Left ventricle myocardium inferior (tissue), 1 donor: ENCODE data around the gene KIAA1217. TPM values are rescaled to one million over a fixed set of nuclear protein-coding genes. Genes with fewer than 3 reads are reported as not detected.

Experiments
- DNase-seq: peaks from one replicate; pipeline ENCODE4 v3.0.0-alpha.2; 2020
- H3K27ac ChIP-seq: fragments of 200-600 bp; replicated peaks from 2 replicates; pipeline ENCODE4 v1.8.0; 2021
- H3K27me3 ChIP-seq: fragments of 200-600 bp; 2 replicates; pipeline ENCODE4 v1.8.0; 2021; ENCODE audit warnings: low read depth
- H3K36me3 ChIP-seq: fragments of 200-600 bp; 2 replicates; pipeline ENCODE4 v1.8.0; 2021
- H3K4me1 ChIP-seq: fragments of 200-600 bp; 2 replicates; pipeline ENCODE4 v1.8.0; 2021
- H3K4me3 ChIP-seq: fragments of 200-600 bp; 2 replicates; pipeline ENCODE4 v1.8.0; 2021; ENCODE audit warnings: mild to moderate bottlenecking, moderate library complexity
- H3K9me3 ChIP-seq: fragments of 200-600 bp; replicated peaks from 2 replicates; pipeline ENCODE4 v1.8.0; 2021
- intact Hi-C: fragments of 100-400 bp; cut with micrococcal nuclease; formaldehyde crosslinking; loops from one replicate; pipeline ENCODE4 v1.11.0; 2022
- total RNA-seq: library from RNA; stranded (reverse); fragmentation: NEBNext Ultra II Directional; extraction: Animal tissue kit (Norgen Biotek cat#: 25700); gene quantifications from one replicate; pipeline ENCODE4 v1.2.1, GENCODE V29; 2021
- TF ChIP-seq, protein P1 (sequence below): fragments of 200-600 bp; IDR thresholded peaks from 2 replicates; pipeline ENCODE4 v1.8.0; 2021; ENCODE audit warnings: antibody characterized with exemption, mild to moderate bottlenecking, borderline replicate concordance
- donor health status: DM: no; HTN: yes; CAD: no; lungs with severe emphysema.

The KIAA1217 gene
- total RNA-seq, 1 donor from 2014 or later = 30.2 TPM

- H3K4me1 ChIP-seq = peaks cover 53% of the 10 kb centered on the region
- H3K27me3 ChIP-seq = no peaks in the 10 kb centered on the region
- TF ChIP-seq, protein P1, sequence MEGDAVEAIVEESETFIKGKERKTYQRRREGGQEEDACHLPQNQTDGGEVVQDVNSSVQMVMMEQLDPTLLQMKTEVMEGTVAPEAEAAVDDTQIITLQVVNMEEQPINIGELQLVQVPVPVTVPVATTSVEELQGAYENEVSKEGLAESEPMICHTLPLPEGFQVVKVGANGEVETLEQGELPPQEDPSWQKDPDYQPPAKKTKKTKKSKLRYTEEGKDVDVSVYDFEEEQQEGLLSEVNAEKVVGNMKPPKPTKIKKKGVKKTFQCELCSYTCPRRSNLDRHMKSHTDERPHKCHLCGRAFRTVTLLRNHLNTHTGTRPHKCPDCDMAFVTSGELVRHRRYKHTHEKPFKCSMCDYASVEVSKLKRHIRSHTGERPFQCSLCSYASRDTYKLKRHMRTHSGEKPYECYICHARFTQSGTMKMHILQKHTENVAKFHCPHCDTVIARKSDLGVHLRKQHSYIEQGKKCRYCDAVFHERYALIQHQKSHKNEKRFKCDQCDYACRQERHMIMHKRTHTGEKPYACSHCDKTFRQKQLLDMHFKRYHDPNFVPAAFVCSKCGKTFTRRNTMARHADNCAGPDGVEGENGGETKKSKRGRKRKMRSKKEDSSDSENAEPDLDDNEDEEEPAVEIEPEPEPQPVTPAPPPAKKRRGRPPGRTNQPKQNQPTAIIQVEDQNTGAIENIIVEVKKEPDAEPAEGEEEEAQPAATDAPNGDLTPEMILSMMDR = no peak
- intact Hi-C loops = no loop called here
- no peak for DNase-seq
- peak overlapping the region; percentile 60 for H3K27ac ChIP-seq
- no peak overlapping the region for H3K4me3 ChIP-seq
- H3K36me3 ChIP-seq = no peaks in the 10 kb centered on the region
- H3K9me3 ChIP-seq = no peaks in the 10 kb centered on the region
These were observed 7.3 kb upstream of the KIAA1217 start for GRCh38 chr10:24201503-24202180.

DNA sequence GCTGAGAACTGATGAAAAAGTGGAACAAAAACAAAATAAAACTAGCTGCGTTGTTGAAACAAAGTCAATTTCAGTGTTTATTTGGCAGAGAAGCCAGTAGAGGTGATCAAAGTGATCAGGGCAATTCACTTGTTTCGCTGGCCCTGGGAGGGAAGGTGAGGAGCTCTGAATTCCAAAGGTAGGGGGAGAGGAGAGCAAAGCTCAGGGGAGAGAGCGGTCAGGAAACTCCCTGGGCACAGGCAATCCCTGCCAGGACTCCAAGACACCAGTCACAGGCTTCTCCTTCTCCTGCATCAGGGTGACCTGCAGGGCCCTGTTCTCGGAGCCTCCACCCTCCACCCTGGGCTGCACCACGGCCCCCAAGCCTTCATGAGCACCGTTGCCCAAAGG is 6.8 kb upstream of the KIAA1217 start:
- H3K27ac ChIP-seq = peak overlapping the region; percentile 60
- intact Hi-C loops = no loop called here
- TF ChIP-seq, protein P1 = no peak
- no peaks in the 10 kb centered on the region for H3K9me3 ChIP-seq
- H3K4me1 ChIP-seq = peaks cover 53% of the 10 kb centered on the region
- no peak for DNase-seq
- no peaks in the 10 kb centered on the region for H3K27me3 ChIP-seq
- H3K4me3 ChIP-seq = no peak overlapping the region
- H3K36me3 ChIP-seq = no peaks in the 10 kb centered on the region

GRCh38 chr10:24205821-24206220 is 3.1 kb upstream of the KIAA1217 start:
- no peak for DNase-seq
- Histone ChIP-seq H3K4me1 (peaks cover 72% of the 10 kb centered on the region), H3K27ac (peak overlapping the region; percentile 94), H3K4me3 (no peak overlapping the region), H3K27me3 (no peaks in the 10 kb centered on the region), H3K36me3 (no peaks in the 10 kb centered on the region), H3K9me3 (no peaks in the 10 kb centered on the region)
- TF ChIP-seq, protein P1 = no peak
- intact Hi-C loops = no loop called here

GRCh38 chr10:24206334-24206733 is 2.6 kb upstream of the KIAA1217 start:
- H3K27me3 ChIP-seq = no peaks in the 10 kb centered on the region
- H3K9me3 ChIP-seq = no peaks in the 10 kb centered on the region
- TF ChIP-seq, protein P1 = no peak
- no peak overlapping the region for H3K4me3 ChIP-seq
- H3K4me1 ChIP-seq = peaks cover 70% of the 10 kb centered on the region
- no peak for DNase-seq
- H3K36me3 ChIP-seq = no peaks in the 10 kb centered on the region
- intact Hi-C loops = no loop called here
- H3K27ac ChIP-seq = peak overlapping the region; percentile 94

DNA sequence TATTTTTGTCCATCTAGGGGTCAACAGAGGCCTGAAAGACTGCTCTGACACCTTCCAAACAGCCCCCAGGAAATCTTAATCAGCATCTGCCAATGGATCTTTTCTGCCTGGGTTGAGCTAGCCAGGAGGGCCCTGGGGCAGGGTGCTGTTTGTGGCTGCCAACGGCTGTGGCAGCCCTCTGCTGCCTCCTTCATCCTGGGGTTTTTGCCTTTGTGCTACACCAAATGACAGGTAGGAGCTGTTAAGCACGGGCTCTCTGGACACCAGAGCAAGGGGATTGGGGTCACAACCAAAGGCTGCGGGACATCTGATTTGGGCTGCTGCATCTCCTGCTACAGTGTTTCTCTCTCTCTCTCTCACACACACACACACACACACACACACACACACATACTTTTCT is 2.0 kb upstream of the KIAA1217 start:
- Histone ChIP-seq H3K36me3 (no peaks in the 10 kb centered on the region), H3K9me3 (no peaks in the 10 kb centered on the region), H3K4me3 (peak overlapping the region; percentile 77), H3K27ac (peak overlapping the region; percentile 94), H3K27me3 (no peaks in the 10 kb centered on the region), H3K4me1 (peaks cover 71% of the 10 kb centered on the region)
- DNase-seq = no peak
- intact Hi-C loops = no loop called here
- TF ChIP-seq, protein P1 = no peak
